Gastrocnemius medialis (tissue), 4 donors: Measurements from ENCODE around the gene WDR17.

ENCODE experiments used
- POLR2A ChIP-seq, 2 donors: fragments of 450-650 bp; IDR thresholded peaks; one replicate each; pipeline ENCODE4 v1.6.1; 2017; ENCODE audit warnings: antibody characterized with exemption in 2 of 2, mild to moderate bottlenecking in 2 of 2, moderate library complexity in 2 of 2
- TF ChIP-seq, protein P1 (sequence below), 5 experiments: fragments of 450-650 bp in 3 of 5; fragments of 200-600 bp in 2 of 5; sonication (generic) in 2 of 5; IDR thresholded peaks in 4 of 5; conservative IDR thresholded peaks in 1 of 5; 1 replicate in 4 of 5; 2 replicates in 1 of 5; pipeline ENCODE4 v1.5.1; 2016 to 2019; ENCODE audit warnings: antibody characterized with exemption in 5 of 5, mild to moderate bottlenecking in 3 of 5, moderate library complexity in 3 of 5

DNA sequence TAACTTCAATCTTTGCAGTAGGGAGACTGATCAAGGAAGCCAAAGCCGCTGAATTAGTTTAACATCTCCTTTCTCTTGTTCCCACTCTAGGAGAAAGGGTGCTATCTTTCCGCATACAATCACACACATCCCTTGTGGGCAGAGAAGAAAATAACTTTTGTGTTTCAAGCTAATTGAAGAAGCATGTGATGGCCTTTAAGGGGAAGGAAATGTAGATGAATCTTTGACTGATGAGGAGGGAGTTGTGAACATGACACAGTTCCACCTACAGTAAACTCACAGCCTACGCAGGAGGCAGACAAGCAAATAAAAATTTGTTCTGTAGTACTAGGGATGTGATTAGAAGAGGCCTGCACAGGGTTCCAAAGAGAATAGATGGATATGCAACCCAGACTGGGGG is 144.5 kb downstream of the WDR17 start:
- TF ChIP-seq, protein P1, sequence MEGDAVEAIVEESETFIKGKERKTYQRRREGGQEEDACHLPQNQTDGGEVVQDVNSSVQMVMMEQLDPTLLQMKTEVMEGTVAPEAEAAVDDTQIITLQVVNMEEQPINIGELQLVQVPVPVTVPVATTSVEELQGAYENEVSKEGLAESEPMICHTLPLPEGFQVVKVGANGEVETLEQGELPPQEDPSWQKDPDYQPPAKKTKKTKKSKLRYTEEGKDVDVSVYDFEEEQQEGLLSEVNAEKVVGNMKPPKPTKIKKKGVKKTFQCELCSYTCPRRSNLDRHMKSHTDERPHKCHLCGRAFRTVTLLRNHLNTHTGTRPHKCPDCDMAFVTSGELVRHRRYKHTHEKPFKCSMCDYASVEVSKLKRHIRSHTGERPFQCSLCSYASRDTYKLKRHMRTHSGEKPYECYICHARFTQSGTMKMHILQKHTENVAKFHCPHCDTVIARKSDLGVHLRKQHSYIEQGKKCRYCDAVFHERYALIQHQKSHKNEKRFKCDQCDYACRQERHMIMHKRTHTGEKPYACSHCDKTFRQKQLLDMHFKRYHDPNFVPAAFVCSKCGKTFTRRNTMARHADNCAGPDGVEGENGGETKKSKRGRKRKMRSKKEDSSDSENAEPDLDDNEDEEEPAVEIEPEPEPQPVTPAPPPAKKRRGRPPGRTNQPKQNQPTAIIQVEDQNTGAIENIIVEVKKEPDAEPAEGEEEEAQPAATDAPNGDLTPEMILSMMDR (IDR thresholded peaks at IDR 0.05 in 4 of 5, conservative IDR thresholded peaks at IDR 0.05 in 1 of 5), result no peak
- no peak for TF ChIP-seq POLR2A (IDR thresholded peaks at IDR 0.05)
